Measurements from ENCODE around the gene CLCNKA. TPM values are rescaled to one million over a fixed set of nuclear protein-coding genes. Genes with fewer than 3 reads are reported as not detected.

The CLCNKA gene
- total and polyA plus RNA-seq, 2 of the 8 experiments (the other 6 are each of a cell fraction or from before 2014, with no cell fraction given), result 0.95 to 2.0 TPM

GRCh38 chr1:16064536-16065268 lies 42.9 kb downstream of the CLCNKA start:
- H3K4me1 ChIP-seq (replicated peaks in 1 of 4; ENCODE audit: control insufficient read depth in 3 of 4, insufficient read depth in 4 of 4, low read length in 3 of 4), result peaks cover 0 to 18% (median 13%) of the 10 kb centered on the region in 4 experiments; a peak in 6 of 7 replicates
- no peak overlapping the region for H3K27ac ChIP-seq (ENCODE audit: low read depth, low read length)
- no peak overlapping the region for H3K9ac ChIP-seq (replicated peaks in 1 of 4; ENCODE audit: extremely low read depth in 1 of 4, low read depth in 3 of 4, low read length in 3 of 4)
- H3K79me1 ChIP-seq (ENCODE audit: low read depth, low read length), result no peaks in the 10 kb centered on the region
- no peak overlapping the region for H3K56ac ChIP-seq (replicated peaks; ENCODE audit: insufficient read length, low read depth, low read length)
- no peak overlapping the region for H2BK5ac ChIP-seq (ENCODE audit: low read depth, low read length)
- no peaks in the 10 kb centered on the region for H3K23me2 ChIP-seq (ENCODE audit: low read depth, low read length)
- no peak overlapping the region for H2BK120ac ChIP-seq (replicated peaks; ENCODE audit: low read depth, low read length)
- peaks cover 0 to 4% (median 2%) of the 10 kb centered on the region in 4 experiments; a peak in 2 of 7 replicates for H3K27me3 ChIP-seq (replicated peaks in 1 of 4; ENCODE audit: control insufficient read depth in 3 of 4, extremely low read depth in 1 of 4, insufficient read depth in 3 of 4, low read length in 3 of 4)
- H4K5ac ChIP-seq (ENCODE audit: insufficient read length, low read depth, low read length), result no peak overlapping the region
- H4K91ac ChIP-seq (replicated peaks; ENCODE audit: insufficient read length, low read length), result no peak overlapping the region
- no peaks in the 10 kb centered on the region for H4K20me1 ChIP-seq (replicated peaks in 1 of 2; ENCODE audit: control insufficient read depth in 1 of 2, insufficient read depth in 2 of 2, low read length in 2 of 2)
- DNase-seq (ENCODE audit: low read depth in 1 of 2, low spot score in 2 of 2) (no peak), FAIRE-seq (no peak)
- H2AFZ ChIP-seq (ENCODE audit: low read length), result no peak overlapping the region
- no peak overlapping the region for H3K4me3 ChIP-seq (ENCODE audit: extremely low read depth in 1 of 4, insufficient read depth in 2 of 4, low read depth in 3 of 4, low read length in 4 of 4)
- peak overlapping the region; percentile 51; the same call in 1 of the 2 replicates for H2BK12ac ChIP-seq (ENCODE audit: low read depth, low read length)
- peak overlapping the region; percentile 38; the same call in 1 of the 2 replicates for H3K18ac ChIP-seq (ENCODE audit: extremely low read depth, low read length)
- no peak overlapping the region for H3K4ac ChIP-seq (replicated peaks; ENCODE audit: insufficient read length, low read depth, low read length)
- no peak overlapping the region for H4K8ac ChIP-seq (ENCODE audit: extremely low read depth, insufficient read depth, low read length)
- H2BK15ac ChIP-seq (ENCODE audit: low read length), result peak overlapping the region; percentile 19; the same call in 1 of the 2 replicates
- H3K23ac ChIP-seq (ENCODE audit: insufficient read length), result no peak overlapping the region
- no peak overlapping the region for H2BK20ac ChIP-seq (ENCODE audit: low read length)
- no peak overlapping the region for H3K4me2 ChIP-seq (ENCODE audit: insufficient read depth in 1 of 2, low read depth in 2 of 2, low read length in 2 of 2)
- H3K36me3 ChIP-seq (ENCODE audit: control insufficient read depth in 2 of 4, insufficient read depth in 4 of 4, low read length in 3 of 4), result no peaks in the 10 kb centered on the region
- H3K14ac ChIP-seq (ENCODE audit: insufficient read length), result no peak overlapping the region
- ChIA-PET CTCF (ENCODE audit: partially characterized antibody) (interaction anchor here (0.6 to 7.8 kb wide), 11 partner anchors 9 to 298 kb away, joined by 3 to 91 read pairs (median 4); no protein-coding TSS in a partner anchor), POLR2A (ENCODE audit: partially characterized antibody) (interaction anchor here (1.1 to 1.5 kb wide), 3 partner anchors 10 to 148 kb away, joined by 3 to 4 read pairs (median 3); partner anchors contain the start of gene ARHGEF19)
- no peaks in the 10 kb centered on the region for H3K9me3 ChIP-seq (ENCODE audit: insufficient read depth in 2 of 2, low read depth in 1 of 2, low read length in 1 of 2)
- 83% methylated on average over 13 of the region's 13 CpGs; no CpG with 5 or more reads in 1 of the 2 experiments for WGBS, 2 experiments (ENCODE audit: extremely low coverage in 1 of 2, insufficient coverage in 1 of 2, insufficient read length in 1 of 2, insufficient replicate concordance in 2 of 2, low coverage in 1 of 2, low lambda C conversion rate in 2 of 2, missing lambda C conversion rate in 1 of 2)
- H2AK5ac ChIP-seq (ENCODE audit: low read depth, low read length), result no peak overlapping the region
- H3K79me2 ChIP-seq (ENCODE audit: control insufficient read depth in 1 of 2, insufficient read depth in 2 of 2, low read length in 2 of 2), result no peaks in the 10 kb centered on the region
- no peak for TF ChIP-seq BCL11A (IDR thresholded peaks at IDR 0.05; ENCODE audit: low read depth in 2 of 2, low read length in 2 of 2)
- no peak for TF ChIP-seq TCF12 (IDR thresholded peaks at IDR 0.05; ENCODE audit: low read depth, low read length)
- TF ChIP-seq GABPA (IDR thresholded peaks at IDR 0.05; ENCODE audit: borderline replicate concordance, insufficient read depth, low read length), result no peak
- TF ChIP-seq, protein P1, sequence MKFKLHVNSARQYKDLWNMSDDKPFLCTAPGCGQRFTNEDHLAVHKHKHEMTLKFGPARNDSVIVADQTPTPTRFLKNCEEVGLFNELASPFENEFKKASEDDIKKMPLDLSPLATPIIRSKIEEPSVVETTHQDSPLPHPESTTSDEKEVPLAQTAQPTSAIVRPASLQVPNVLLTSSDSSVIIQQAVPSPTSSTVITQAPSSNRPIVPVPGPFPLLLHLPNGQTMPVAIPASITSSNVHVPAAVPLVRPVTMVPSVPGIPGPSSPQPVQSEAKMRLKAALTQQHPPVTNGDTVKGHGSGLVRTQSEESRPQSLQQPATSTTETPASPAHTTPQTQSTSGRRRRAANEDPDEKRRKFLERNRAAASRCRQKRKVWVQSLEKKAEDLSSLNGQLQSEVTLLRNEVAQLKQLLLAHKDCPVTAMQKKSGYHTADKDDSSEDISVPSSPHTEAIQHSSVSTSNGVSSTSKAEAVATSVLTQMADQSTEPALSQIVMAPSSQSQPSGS (IDR thresholded peaks at IDR 0.05; ENCODE audit: low read length), result no peak
